Esophagus squamous epithelium (tissue), 4 donors: ENCODE data around the gene LGR6.

Source experiments
- POLR2A ChIP-seq, 4 donors: fragments of 450-650 bp; IDR thresholded peaks; one replicate each; pipeline ENCODE4 v1.6.1; 2017; ENCODE audit warnings: antibody characterized with exemption in 4 of 4, mild to moderate bottlenecking in 4 of 4, moderate library complexity in 3 of 4
- TF ChIP-seq, protein P1 (sequence below), 6 experiments: fragments of 450-650 bp in 4 of 6; fragments of 200-600 bp in 2 of 6; sonication (generic) in 2 of 6; IDR thresholded peaks; one replicate each; pipeline ENCODE4 v1.5.1; 2016 to 2019; ENCODE audit warnings: antibody characterized with exemption in 6 of 6, mild to moderate bottlenecking in 4 of 6, moderate library complexity in 4 of 6

DNA sequence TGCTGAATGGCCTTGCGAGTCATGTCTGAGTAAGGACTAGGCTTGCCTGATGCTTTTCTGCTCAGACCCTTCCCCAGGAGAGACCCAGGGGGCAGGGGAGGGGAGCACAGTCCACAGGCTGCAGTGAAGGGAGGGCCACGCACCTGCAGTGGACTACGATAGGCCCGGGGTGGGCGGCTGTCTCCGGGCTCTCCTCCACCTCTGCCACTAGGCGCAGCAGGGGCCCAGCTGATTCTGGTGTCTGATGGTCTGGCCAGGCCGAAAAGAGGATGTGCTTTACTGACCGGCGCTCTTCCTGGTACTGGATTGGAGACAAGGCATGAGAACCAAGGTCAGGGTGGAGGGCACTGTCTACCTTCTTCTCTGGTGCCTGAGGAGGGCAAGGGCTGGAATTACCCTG, 41.2 kb upstream of the LGR6 start:
- TF ChIP-seq, protein P1, sequence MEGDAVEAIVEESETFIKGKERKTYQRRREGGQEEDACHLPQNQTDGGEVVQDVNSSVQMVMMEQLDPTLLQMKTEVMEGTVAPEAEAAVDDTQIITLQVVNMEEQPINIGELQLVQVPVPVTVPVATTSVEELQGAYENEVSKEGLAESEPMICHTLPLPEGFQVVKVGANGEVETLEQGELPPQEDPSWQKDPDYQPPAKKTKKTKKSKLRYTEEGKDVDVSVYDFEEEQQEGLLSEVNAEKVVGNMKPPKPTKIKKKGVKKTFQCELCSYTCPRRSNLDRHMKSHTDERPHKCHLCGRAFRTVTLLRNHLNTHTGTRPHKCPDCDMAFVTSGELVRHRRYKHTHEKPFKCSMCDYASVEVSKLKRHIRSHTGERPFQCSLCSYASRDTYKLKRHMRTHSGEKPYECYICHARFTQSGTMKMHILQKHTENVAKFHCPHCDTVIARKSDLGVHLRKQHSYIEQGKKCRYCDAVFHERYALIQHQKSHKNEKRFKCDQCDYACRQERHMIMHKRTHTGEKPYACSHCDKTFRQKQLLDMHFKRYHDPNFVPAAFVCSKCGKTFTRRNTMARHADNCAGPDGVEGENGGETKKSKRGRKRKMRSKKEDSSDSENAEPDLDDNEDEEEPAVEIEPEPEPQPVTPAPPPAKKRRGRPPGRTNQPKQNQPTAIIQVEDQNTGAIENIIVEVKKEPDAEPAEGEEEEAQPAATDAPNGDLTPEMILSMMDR (IDR thresholded peaks at IDR 0.05): no peak
- TF ChIP-seq POLR2A (IDR thresholded peaks at IDR 0.05): no peak
